PFSK-1 (cell line): Measurements from ENCODE around the gene SYNPO2L.

Experiments
- FOXP2 ChIP-seq: optimal IDR thresholded peaks from 2 replicates; pipeline ENCODE3; 2011; ENCODE audit warnings: borderline replicate concordance, control low read depth, inconsistent platforms; ENCODE audit not compliant: insufficient read depth; ENCODE audit errors: extremely low read length, extremely low read depth
- POLR2AphosphoS5 ChIP-seq: IDR thresholded peaks from 2 replicates; pipeline ENCODE4 v1.6.1; 2012; ENCODE audit warnings: low read depth, mild to moderate bottlenecking, control low read depth, low read length, moderate library complexity
- SIN3A ChIP-seq: IDR thresholded peaks from 2 replicates; pipeline ENCODE4 v1.6.1; 2012; ENCODE audit warnings: mild to moderate bottlenecking, low read length, moderate library complexity, borderline replicate concordance; ENCODE audit not compliant: insufficient read depth
- TAF1 ChIP-seq: IDR thresholded peaks from 2 replicates; pipeline ENCODE4 v1.6.1; 2012; ENCODE audit warnings: low read length, control low read depth, borderline replicate concordance; ENCODE audit not compliant: insufficient read depth
- TF ChIP-seq, protein P1 (sequence below), 2 experiments: IDR thresholded peaks; 2 replicates each; pipeline versions ENCODE4 v1.6.1 to v1.8.0; 2011 to 2012; ENCODE audit warnings: low read depth in 2 of 2, low read length in 2 of 2, control low read depth in 1 of 2, inconsistent platforms in 1 of 2, mild to moderate bottlenecking in 1 of 2, moderate library complexity in 1 of 2; ENCODE audit not compliant: insufficient read depth in 1 of 2

The SYNPO2L gene

DNA sequence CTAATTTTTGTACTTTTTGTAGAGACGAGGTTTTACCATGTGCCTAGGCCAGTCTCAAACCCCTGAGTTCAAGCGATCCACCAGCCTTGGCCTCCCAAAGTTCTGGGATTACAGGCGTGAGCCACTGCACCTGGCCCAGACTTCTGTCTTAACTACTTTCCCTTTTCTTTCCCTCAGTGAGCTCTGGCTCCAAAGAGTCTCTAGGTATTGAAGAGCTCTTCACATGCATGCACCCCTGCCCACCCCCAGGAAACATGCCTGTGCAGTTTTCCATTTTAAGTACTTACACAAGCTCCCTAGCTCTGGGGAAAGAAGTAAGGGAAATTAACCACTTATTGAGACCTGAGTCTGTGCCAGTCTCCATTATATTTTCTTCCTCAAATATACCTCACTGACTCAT lies 16.5 kb downstream of the SYNPO2L start:
- TF ChIP-seq FOXP2 (no peak), TAF1 (no peak), SIN3A (no peak), POLR2AphosphoS5 (no peak)
- TF ChIP-seq, protein P1, sequence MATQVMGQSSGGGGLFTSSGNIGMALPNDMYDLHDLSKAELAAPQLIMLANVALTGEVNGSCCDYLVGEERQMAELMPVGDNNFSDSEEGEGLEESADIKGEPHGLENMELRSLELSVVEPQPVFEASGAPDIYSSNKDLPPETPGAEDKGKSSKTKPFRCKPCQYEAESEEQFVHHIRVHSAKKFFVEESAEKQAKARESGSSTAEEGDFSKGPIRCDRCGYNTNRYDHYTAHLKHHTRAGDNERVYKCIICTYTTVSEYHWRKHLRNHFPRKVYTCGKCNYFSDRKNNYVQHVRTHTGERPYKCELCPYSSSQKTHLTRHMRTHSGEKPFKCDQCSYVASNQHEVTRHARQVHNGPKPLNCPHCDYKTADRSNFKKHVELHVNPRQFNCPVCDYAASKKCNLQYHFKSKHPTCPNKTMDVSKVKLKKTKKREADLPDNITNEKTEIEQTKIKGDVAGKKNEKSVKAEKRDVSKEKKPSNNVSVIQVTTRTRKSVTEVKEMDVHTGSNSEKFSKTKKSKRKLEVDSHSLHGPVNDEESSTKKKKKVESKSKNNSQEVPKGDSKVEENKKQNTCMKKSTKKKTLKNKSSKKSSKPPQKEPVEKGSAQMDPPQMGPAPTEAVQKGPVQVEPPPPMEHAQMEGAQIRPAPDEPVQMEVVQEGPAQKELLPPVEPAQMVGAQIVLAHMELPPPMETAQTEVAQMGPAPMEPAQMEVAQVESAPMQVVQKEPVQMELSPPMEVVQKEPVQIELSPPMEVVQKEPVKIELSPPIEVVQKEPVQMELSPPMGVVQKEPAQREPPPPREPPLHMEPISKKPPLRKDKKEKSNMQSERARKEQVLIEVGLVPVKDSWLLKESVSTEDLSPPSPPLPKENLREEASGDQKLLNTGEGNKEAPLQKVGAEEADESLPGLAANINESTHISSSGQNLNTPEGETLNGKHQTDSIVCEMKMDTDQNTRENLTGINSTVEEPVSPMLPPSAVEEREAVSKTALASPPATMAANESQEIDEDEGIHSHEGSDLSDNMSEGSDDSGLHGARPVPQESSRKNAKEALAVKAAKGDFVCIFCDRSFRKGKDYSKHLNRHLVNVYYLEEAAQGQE (IDR thresholded peaks at IDR 0.05; ENCODE audit: insufficient read depth in 1 of 2, low read depth in 2 of 2, low read length in 2 of 2) = no peak

DNA sequence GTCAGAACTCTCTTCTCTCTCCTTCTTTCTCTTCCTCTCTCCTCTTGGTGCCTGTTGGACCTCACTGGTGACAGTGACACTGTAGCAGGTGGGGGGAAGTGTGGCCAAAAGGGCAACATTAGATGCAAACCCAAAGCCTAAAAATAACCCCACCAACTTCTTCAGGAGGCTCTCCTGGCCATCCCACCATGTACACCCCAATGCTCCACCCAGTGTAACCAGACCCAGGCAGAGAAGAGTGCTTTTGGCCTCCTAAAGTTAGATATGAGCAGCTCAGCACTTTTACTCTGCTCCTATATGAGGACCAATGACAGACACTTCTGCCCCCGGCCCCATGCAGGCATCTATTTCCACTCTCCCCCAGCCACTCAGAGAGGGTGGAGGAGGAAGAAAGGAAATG lies 20.0 kb downstream of the SYNPO2L start:
- TF ChIP-seq FOXP2 (no peak), TAF1 (no peak), POLR2AphosphoS5 (no peak)

DNA sequence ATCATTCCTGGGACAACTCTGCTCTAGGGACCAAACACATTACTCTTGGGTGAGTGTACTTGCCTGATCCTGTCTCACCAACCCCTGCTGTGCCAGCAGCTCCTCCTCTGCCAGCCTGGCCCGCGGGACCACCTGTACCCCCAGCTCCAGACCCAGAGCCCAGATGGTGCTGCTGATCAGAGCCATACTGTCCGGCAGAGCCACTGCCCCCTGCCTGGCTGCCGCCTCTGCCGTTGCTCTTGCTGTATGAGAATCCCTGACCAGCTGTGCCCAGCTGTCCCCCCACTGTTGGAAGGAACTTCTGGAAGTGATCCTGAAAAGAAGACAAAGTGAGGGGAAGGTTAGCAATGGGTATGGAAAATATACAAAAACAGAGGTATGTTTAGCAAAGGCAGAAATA lies 21.4 kb downstream of the SYNPO2L start:
- TF ChIP-seq, protein P1 (IDR thresholded peaks at IDR 0.05; ENCODE audit: insufficient read depth in 1 of 2, low read depth in 2 of 2, low read length in 2 of 2) = no peak
- TF ChIP-seq SIN3A (no peak), TAF1 (no peak), FOXP2 (no peak), POLR2AphosphoS5 (no peak)

DNA sequence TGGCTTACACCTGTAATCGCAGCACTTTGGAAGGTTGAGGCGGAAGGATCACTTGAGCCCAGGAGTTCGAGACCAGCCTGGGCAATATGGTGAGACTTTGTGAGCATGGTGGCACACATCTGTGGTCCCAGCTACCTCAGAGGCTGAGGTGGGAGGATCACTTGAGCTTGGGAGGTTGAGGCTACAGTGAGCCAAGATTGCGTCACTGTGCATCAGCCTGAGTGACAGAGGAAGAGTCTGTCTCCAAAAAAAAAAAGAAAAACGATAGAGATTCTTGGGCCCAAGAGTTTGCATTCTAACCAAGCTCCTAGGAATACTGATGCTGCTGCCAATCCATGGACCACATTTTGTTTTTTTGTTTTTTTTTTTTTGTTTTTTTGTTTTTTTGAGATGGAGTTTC lies 26.7 kb downstream of the SYNPO2L start:
- no peak for TF ChIP-seq POLR2AphosphoS5
- no peak for TF ChIP-seq FOXP2
- TF ChIP-seq, protein P1 (IDR thresholded peaks at IDR 0.05; ENCODE audit: insufficient read depth in 1 of 2, low read depth in 2 of 2, low read length in 2 of 2) = no peak
- no peak for TF ChIP-seq SIN3A
- no peak for TF ChIP-seq TAF1

DNA sequence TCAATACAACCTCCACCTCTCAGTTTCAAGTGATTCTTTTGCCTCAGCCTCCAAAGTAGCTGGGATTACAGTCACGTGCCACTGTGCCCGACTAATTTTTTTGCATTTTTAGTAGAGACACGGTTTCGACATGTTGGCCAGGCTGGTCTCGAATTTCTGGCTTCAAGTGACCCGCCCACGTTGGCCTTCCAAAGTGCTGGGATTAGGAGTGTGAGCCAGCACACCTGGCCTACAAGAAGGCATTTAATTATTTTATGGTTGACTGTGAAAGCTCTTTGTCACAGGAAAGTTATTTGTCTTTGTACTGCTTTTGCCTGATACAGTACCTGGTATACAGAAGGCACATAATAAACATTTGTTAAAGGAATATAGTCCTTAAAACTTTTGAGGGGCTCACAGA lies 27.4 kb downstream of the SYNPO2L start:
- TF ChIP-seq, protein P1 (IDR thresholded peaks at IDR 0.05; ENCODE audit: insufficient read depth in 1 of 2, low read depth in 2 of 2, low read length in 2 of 2) = no peak
